Fibroblast of mammary gland (primary cell): ENCODE measurements around the gene GDF15.
A peak's percentile ranks its signal among the peaks of the same experiment; 100 is the strongest.

Experiments used
- DNase-seq: peaks from one replicate; pipeline ENCODE4 v3.0.0-alpha.2; 2010; ENCODE audit warnings: low read depth
- H3K4me3 ChIP-seq: 2 replicates; pipeline ENCODE4 v1.5.1; 2011; ENCODE audit warnings: low read depth, mild to moderate bottlenecking, low read length, moderate library complexity; ENCODE audit not compliant: control insufficient read depth
- CTCF ChIP-seq: conservative IDR thresholded peaks from 2 replicates; pipeline ENCODE4 v1.5.1; 2011; ENCODE audit warnings: low read depth, low read length, inconsistent platforms; ENCODE audit not compliant: control insufficient read depth, insufficient read depth

The GDF15 gene

GRCh38 chr19:18434411-18435175 lies 48.6 kb downstream of the GDF15 start:
- no peak for DNase-seq
- H3K4me3 ChIP-seq, result no peak overlapping the region
- TF ChIP-seq CTCF, result no peak

GRCh38 chr19:18435178-18435841 lies 49.4 kb downstream of the GDF15 start:
- no peak overlapping the region for H3K4me3 ChIP-seq
- no peak for TF ChIP-seq CTCF
- DNase-seq, result no peak

- no peak overlapping the region for H3K4me3 ChIP-seq
- no peak for DNase-seq
- no peak for TF ChIP-seq CTCF
These were observed 50.1 kb downstream of the GDF15 start for GRCh38 chr19:18435842-18436670.

GRCh38 chr19:18436671-18437490 lies 50.9 kb downstream of the GDF15 start:
- peak; percentile 69 for DNase-seq
- H3K4me3 ChIP-seq, result peak overlapping the region; percentile 10
- TF ChIP-seq CTCF, result no peak

- peak within 1 kb of the TSS; percentile 34 for H3K4me3 ChIP-seq
- DNase-seq, result no peak
- no peak for TF ChIP-seq CTCF
These were observed 51.8 kb downstream of the GDF15 start, which contains the start of gene ISYNA1 for GRCh38 chr19:18437491-18438330. ISYNA1 (minus strand) TSS chr19:18438133; CDS start chr19:18437979, 154 bp downstream.
